NCI-H524 treated with DMSO at 0.1 percent for 48 hours (cell line): ENCODE measurements around the gene MAPT.

Experiments
- DNase-seq: peaks from one replicate; lab custom pipeline; 2025; lab: John Stamatoyannopoulos, UW

Gene MAPT

GRCh38 chr17:45894022-45894784, at the start of gene MAPT:
Gene MAPT (plus strand): TSS chr17:45894554. CDS start chr17:45962338, 67,784 bp downstream.
- DNase-seq = peak; percentile 76

DNA sequence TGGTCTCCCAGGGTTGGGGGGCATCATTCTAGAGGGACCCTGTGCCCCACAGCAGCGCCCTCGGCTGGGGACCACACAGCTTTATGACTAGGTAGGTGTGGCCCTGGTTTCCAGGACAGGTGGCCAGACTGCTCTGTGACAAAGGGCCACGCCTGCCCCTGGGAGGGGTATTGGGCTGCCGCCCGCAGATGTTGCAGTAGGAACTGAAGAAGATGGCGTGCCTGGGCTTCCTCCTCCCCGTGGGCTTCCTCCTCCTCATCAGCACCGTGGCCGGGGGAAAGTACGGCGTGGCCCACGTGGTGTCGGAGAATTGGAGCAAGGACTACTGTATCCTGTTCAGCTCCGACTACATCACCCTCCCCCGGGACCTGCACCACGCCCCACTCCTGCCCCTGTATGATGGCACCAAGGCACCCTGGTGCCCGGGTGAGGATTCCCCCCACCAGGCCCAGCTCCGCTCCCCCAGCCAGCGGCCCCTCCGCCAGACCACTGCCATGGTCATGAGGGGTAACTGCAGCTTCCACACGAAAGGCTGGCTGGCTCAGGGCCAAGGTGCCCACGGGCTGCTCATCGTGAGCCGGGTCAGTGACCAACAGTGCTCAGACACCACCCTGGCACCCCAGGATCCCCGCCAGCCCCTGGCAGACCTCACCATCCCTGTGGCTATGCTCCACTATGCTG, 49.5 kb upstream of the MAPT start, which contains the start of gene SPPL2C:
TSS of gene SPPL2C (plus strand) at position 187 of the 681 bp plus-strand sequence. CDS start at position 213, 26 bp downstream.
- DNase-seq = no peak

DNA sequence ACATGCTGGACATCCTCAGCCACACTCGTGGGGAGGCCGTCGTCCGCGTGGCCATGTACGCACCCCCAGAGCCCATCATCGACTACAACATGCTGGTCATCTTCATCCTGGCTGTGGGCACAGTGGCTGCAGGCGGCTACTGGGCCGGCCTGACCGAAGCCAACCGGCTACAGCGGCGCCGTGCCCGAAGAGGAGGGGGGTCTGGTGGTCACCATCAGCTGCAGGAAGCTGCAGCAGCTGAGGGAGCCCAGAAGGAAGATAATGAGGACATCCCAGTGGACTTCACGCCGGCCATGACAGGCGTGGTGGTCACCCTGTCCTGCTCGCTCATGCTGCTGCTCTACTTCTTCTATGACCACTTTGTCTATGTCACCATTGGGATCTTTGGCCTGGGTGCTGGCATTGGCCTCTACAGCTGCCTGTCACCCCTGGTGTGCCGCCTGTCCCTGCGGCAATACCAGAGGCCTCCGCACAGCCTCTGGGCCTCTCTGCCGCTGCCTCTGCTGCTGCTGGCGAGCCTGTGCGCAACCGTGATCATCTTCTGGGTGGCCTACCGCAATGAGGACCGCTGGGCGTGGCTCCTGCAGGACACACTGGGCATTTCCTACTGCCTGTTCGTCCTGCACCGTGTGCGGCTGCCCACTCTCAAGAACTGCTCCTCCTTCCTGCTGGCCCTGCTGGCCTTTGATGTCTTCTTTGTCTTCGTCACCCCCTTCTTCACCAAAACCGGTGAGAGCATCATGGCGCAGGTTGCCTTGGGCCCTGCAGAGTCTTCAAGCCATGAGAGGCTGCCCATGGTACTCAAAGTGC, 48.8 kb upstream of the MAPT start:
- DNase-seq = no peak

DNA sequence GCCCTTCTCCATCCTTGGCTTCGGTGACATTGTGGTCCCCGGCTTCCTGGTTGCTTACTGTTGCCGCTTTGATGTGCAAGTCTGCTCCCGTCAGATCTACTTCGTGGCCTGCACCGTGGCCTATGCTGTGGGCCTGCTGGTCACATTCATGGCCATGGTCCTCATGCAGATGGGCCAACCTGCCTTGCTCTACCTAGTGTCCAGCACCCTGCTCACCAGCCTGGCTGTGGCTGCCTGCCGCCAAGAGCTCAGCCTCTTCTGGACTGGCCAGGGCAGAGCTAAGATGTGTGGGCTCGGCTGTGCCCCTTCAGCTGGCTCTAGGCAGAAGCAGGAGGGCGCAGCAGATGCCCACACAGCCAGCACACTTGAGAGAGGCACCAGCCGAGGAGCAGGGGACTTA, 48.1 kb upstream of the MAPT start:
- DNase-seq = no peak

- no peak for DNase-seq
Observed at GRCh38 chr17:45846646-45847045, 47.7 kb upstream of the MAPT start.

GRCh38 chr17:45847101-45847500, 47.3 kb upstream of the MAPT start:
- no peak for DNase-seq

DNA sequence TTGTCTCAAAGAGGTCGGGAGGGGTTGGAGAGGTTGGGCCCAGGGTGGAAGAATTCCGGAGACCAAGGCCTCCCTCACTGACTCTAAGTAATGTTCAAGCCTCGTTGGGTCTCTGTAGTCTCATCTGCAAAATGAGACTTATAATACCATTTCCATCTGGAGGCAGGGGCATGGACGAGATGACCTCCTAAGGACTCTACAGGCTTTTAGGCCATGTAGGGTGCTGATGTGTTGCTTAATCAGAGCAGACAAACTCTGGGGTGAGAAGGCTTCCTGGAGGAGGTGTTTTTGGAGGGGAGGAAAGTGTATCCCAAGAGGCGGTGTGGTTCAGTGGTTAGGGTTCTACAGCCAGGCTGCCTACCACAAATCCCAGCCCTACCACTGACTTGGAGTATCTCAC, 46.6 kb upstream of the MAPT start:
- no peak for DNase-seq

DNA sequence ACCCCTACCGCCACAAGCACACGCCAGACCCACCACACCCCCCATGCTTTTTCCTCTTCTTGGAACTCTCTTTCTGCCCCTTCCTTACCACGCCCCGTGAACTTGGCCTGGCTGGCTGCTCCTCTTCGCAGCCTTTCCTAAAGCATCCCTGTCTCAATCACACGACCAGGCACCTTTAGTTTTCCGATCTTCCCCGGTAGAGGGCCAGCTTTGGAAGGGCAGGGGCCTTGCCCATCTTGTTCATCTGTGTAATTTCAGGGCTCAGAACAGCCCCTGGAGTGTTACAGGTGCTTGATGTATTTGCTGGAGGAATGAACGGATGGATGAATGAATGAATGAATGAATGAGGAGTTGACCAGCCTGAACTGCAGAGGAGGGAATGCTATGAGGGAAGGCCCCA, 45.9 kb upstream of the MAPT start:
- no peak for DNase-seq

DNA sequence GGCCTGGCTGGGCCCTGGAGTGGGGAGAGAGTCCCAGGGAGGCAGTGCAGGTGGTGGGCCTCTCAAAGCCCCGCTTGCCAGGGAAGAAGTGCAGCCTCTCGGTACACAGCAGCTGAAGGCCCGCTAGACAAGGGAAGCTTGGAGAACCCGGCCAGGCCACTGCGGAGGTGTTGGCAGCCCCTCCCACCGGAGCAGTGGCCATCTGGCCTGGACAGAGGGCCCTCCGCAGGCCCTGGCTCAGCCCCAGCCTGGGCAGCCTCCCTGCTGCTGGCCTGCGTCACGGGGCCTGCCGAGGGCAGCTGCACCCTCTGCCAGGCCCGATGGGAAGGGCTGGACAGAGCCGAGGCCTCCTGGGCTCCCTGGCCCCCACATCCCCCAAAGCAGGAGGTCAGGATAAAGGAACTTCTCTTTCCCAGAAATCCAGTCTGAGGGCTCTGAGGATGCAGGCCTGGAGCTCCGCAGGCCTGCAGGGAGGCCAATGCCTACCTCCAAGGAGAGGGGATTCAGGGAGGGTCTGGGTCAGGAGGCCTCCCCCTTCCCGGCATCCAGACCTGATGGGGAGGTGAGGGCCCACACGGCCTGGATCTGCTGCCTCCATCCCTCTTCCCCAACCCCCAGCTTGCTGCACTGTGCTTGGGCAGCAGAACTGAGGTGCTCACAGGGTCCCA, 45.4 kb upstream of the MAPT start:
- no peak for DNase-seq

GRCh38 chr17:45849536-45849990, 44.8 kb upstream of the MAPT start:
- no peak for DNase-seq

- DNase-seq = no peak
Observed at GRCh38 chr17:45850011-45850410, 44.3 kb upstream of the MAPT start.

- no peak for DNase-seq
Observed at GRCh38 chr17:45850468-45850867, 43.9 kb upstream of the MAPT start.

DNA sequence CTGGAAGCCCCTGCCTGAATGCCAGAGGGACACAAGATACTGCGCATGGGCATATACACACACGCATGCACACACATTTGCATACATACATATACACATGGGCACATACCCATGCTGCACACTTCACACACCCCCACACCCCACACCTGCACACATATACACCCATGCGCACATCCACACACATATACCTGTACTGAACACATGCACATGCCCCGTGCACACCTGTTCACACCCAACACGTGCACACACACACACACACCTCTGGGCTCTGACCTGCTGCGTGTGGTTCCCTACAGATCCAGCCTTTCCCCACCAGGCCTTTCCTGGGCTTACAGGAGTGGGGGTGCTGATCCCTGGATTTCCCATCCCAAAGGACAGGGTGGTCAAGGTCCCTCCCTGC, 43.3 kb upstream of the MAPT start:
- no peak for DNase-seq

- DNase-seq = no peak
Observed at GRCh38 chr17:45851464-45851863, 42.9 kb upstream of the MAPT start.

- DNase-seq = no peak
Observed at GRCh38 chr17:45851873-45852272, 42.5 kb upstream of the MAPT start.

GRCh38 chr17:45852535-45853297, 41.6 kb upstream of the MAPT start:
- DNase-seq = peak; percentile 25

GRCh38 chr17:45854209-45854608, 40.1 kb upstream of the MAPT start:
- no peak for DNase-seq

- no peak for DNase-seq
Observed at GRCh38 chr17:45855691-45856336, 38.5 kb upstream of the MAPT start.

DNA sequence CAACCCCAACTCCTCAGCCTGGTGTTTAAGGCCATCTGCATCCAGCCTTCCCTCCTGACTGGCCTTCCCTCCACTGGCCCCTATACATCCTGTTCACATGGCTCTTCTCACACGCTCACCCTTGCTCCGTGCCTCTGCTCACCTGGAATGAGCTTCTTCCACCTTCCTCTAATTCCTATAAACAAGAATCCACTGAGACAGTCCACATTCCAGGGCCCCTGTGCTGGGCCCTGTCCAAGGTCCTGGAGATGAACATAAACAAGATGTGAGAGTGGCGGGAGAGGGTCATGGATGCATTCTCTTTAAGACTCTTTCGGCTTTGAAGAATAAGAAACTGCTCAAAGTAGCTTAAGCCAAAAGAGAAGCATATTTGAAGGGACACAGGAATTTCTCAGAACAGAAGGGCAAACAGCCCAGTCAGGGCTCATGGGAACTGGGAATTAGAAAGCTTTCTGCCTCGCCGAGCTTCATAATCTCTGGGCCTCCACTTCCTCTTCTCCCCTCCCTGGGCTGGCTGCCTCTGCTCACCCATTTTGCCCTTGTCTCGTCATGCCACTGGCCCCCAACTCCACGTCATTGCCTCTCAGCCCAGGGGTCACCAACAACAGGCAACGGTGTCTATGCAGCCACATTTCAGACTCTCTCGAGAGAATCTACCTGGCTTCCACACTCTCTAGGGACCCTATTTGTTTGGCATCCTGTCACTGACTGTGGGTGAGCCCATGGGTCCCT, 36.2 kb upstream of the MAPT start:
- DNase-seq = no peak

DNA sequence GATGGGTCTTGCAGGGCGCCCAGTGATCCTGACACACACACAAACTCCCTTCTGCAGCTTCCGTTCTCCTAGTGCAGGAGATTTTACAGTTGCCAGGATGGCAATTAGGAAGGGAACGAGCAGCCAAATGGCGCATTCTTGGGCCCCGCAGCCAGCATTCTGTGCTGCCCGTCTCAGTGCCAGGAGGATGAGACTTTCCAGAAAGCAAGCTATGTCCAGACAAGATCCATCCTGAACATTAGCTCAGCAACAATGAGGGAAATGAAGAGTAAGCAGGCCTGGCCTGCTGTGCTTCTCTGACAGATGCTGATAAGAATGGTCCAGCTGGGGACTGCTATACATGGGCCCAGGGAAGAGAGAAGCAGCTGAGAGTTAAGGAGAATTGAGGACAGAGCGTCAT, 33.2 kb upstream of the MAPT start:
- no peak for DNase-seq
